Measurements from ENCODE around the gene CCNG2. TPM values are rescaled to one million over a fixed set of nuclear protein-coding genes. Genes with fewer than 3 reads are reported as not detected.
A peak's percentile ranks its signal among the peaks of the same experiment; 100 is the strongest.
"Not testable (repeated sequence)": the region's sequence is repeated elsewhere in the genome, so short reads cannot be mapped to it uniquely, and the experiment has no call there.

CCNG2 gene
- total RNA-seq, result 70.4 TPM

DNA sequence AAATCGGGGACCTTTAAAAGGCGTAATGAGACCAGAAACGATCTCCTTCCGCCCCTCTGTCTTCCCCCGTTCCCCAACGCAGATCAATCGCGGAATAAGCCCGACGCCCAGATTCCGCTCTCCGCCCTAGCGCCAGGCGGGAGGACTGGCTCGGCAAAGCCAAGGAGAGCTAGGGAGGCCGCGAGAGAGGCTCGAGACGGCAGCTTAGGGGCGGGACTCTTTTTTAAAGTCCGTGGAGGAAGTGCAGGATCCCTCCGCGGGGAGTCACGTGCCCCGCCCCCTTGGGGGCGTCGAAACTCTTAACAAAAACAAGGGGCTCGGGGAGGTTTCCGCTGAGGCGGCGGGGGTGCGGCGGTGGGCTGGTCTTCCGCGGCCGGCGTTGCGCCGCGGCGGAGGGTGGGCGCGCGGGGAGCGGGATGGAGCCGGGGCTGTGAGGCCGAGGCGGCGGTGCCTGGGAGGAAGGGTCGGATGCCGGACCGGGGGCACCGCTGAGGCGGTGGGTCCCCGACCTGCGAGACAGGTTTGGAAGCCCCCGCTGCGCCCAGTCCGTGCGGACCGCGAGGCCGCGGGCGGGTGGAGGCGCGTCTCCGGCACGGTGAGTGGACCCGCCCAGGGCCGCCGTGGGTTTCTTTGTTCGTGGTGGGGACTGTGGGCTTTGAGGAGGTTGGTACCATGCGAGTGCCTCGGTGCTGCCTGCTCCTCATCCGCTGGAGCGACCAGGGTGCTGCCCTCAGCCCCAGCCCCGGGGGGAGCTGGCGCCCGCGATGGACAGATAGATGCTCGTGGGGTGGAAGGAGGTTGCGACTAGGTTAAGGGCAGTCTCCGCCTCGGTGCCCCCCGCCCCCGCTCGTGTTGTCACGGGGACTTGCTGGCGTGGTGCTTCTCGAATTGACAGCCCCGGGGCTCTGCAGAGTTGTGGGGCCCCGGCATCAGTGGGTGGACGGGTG lies at the start of gene CCNG2:
TSS of gene CCNG2 (plus strand) at position 296 of the 947 bp plus-strand sequence. CDS start 1,326 bp downstream, outside the sequence.
- peak; percentile 64 for ATAC-seq

DNA sequence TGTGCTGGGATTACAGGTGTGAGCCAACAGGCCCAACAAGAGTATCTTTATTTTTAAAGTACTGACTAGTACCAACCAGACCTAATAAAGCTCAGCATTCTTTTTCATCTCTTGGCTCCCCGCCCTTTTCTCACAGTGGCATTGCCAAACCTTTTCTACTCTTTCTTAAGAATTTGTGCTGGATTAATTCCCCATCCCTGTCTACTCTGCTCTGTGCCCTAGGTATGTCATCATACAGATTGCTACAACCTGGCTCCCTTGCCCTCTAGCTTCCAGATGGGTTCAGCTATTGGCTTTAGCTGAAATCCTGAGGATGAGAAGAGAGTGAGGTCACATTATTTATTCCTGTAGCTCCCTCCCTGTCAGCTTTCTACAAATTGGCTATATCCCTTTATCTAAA lies 46.3 kb upstream of the CCNG2 start:
- peak; percentile 51 for ATAC-seq

DNA sequence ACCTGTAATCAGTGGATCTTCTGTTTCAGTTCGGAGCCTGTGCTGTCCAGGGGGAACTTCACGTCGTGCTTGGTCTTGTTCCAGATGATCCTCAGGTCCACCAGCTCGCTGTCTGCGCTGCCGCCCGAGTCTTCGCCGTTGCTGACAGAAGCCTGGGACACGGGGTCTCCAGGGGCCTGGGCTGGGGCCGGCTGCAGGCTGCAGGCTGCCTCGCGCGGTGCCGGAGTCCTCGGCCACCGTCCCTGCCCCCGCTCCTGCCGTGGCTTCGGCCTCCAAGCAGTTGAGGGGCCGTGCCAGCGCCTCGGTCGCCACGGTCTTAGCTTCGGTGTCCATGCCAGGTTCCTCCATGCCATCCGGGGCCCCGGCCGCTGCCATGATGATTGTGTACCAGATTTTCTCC lies 43.9 kb upstream of the CCNG2 start:
- no peak for ATAC-seq

DNA sequence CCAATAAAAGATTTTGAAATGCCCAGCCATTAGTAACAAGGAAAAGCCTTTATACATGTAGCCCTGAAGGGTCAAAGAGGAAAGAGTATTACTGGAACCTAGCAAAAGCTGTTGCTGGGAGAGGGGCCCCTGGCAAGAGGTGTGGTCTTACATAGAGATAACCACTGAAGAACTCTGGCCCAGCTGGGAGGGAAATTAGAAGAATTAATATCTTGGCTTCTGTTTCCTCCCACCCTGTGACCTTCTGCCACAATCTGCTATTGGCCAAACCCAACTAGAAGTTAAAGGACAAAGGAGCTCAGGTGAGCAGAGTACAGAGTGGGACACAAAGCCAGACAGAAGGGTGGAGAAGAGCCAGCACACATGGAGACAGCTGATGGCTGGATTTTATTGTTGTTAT lies 39.3 kb upstream of the CCNG2 start:
- no peak for ATAC-seq

DNA sequence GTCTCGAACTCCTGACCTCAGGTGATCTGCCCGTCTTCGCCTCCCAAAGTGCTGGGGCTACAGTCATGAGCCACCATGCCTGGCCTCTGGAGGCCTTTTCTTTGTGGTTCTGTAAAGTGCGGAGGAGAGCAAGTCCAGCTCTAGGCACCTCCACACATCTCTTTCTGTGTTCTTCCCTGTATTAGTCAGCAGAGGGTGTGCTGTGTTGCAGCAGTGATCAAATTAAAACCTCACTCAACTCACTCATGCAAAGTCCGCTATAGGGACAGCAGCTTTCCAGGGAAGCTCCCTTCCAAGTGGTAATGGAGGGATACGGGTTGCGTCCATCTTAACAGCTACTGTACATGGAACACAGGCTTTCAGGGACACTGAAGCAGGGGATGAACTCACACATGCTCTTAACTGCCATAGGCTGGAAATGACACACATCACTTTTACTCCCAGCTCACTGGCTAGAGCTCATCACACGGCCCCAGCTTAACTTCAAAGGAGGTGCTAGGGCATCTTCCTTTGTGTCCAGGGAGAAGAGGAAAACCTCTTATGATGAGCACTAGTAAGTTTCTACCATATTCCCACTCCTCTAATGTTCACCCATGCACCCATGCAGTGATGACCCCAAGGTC lies 36.0 kb upstream of the CCNG2 start:
- ATAC-seq, result peak; percentile 50

GRCh38 chr4:77121736-77122240 lies 35.2 kb upstream of the CCNG2 start:
- no peak for ATAC-seq

GRCh38 chr4:77122656-77123055 lies 34.4 kb upstream of the CCNG2 start:
- ATAC-seq, result no peak

- ATAC-seq, result no peak
These were observed 33.6 kb upstream of the CCNG2 start for GRCh38 chr4:77123411-77123810.

DNA sequence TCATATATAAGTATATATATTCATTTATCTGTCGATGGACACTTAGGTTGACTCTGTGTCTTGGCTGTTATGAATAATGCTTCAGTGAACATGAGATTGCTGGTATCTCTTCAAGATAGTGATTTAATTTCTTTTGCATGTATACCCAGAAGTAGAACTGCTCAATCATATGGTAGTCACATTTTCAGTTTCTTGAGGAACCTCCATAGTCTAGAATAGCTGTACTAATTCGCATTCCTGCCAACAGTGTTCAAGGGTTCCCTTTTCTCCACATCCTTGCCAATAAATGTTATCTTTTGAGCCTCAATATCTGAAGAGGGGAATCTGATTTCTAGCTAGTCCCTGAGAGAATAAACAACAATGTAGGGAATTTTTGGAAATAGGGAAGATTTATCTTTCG lies 32.4 kb upstream of the CCNG2 start:
- ATAC-seq, result no peak

GRCh38 chr4:77125961-77126360 lies 31.0 kb upstream of the CCNG2 start:
- ATAC-seq, result no peak

DNA sequence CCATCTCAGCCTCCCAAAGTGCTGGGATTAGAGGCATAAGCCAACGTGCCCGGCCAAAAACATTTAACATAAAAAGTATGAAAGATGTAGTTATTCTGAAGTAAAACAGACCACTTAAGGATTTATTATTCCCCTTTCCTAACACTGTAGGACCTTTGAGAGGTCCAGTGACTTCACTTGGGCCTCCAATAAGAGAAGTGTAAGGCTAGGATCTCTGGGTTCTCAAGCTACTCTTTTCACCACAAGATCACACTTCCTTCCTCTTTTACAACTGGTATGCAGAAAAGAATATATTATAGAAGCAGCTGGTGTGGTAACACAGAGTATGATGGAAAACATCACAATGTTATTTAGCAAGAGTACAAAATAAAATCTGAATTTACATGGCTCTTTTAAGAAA lies 30.2 kb upstream of the CCNG2 start:
- peak; percentile 63 for ATAC-seq

- no peak for ATAC-seq
These were observed 29.8 kb upstream of the CCNG2 start for GRCh38 chr4:77127215-77127614.

DNA sequence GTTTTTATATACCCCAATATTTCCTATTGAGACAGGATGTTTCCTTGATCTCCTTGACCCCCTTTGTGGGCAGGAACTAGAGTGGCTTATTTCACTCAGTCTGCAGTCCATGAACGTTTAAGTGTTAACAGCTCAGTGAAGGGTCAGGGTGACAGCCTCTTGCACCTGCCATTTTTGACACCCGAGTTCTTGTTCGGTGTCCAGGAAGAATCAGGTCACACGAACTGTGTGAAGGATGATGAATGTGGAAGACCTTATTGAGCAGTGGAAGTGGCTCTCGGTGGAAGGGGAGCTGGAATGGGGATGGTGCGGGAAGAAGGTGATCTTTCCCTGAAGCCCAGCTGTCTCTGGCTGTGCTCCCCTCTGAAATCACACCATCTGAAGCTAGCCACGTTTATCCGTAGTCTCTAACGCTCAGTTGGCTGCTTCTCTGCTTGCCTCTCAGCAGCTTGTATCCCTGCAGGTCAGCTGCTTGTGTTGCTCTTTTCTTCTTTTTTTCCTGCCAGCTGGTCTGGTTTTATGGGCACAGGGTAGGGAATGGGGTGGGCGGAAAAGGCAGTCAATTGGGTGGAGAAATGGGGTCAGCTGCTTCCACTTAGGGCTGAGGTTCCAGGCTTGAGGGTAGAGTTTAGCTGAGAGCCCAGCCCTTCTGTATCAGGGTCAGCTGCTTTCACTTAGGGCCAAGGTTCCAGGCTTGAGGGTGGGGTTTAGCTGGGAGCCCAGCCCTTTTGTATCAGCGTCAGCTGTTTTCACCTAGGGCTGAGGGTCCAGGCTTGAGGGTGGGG lies 29.0 kb upstream of the CCNG2 start:
- ATAC-seq, result no peak

DNA sequence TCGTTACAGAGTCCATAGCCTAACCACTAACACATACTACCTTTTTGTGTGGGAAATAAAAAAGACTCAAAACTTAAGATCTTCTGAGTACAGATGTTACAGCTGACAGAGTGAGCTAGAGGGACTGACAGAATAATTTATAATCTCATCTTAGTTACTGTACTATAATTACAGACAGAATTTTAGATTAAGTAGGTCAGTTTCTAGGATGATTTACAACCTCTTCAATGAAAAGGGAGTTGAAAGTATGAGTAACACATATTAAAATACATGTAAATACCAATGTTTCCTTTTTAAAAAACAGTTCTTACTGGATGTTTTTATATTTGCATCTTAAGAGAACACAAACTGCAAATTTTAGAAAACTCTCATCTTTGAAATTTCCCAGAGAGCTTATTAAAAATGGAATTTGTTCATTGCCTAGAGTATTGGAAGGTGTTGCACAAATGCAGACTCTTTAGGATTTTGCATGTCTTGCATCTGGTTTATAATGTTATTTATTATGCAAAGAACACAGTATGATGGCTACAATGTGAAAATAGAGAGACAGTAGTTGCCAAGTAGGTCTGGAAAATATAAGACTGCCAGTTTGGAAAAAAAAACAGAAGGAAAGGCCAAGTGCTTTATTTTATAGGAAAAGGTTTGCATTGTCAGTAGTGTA lies 24.2 kb upstream of the CCNG2 start:
- ATAC-seq, result no peak

GRCh38 chr4:77137448-77137847 lies 19.6 kb upstream of the CCNG2 start:
- not testable (repeated sequence) for ATAC-seq

DNA sequence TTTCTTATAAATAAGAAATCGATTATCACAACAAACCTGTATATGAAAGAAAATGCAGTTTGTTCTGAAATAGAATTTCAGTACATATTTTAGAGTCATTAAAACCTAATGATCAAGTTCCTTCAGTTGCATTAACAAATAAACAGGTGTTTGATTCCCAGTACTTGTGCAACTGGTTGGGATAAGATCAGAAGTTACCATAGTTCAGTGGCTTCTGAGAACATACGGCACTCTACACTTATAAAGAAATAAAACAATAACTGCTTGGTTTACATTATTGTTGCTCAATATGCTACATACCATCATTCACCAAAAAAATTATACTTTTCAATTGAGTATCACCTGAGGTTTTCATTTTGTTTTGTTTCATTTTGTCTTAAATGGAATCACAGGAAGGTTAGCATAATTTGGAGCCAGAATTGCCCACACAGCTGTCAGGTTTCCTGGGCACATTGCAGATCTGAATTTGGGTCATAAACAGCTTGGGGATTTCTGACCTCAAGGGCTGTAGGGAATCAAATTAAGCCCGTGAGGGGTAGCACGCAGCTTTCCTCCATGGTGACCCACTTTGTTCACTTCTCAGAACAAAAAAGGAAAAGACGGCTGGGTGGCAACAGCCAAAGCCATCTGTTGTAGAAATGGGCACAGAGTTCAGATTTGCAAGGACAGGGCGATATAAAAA lies 14.9 kb upstream of the CCNG2 start:
- ATAC-seq, result no peak

- no peak for ATAC-seq
These were observed 14.4 kb upstream of the CCNG2 start for GRCh38 chr4:77142646-77143028.

DNA sequence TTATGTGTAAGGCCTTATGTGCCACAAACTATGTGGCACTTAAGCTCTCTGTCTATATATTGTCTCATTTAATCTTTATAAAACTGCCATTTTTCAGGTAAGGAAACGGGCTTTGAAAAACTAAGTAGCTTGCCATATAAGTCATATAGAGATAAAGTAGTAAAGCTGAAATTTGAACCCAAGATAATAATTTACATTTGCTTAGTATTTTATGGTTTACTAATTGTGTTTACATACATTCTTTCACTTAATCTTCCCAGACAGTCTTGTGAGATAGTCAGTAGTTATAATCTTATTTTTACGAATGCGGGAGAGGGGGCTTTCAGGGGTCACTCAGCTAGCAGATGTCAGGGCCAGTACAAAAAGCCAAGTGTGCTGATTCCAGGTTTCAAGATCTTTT lies 13.9 kb upstream of the CCNG2 start:
- ATAC-seq, result no peak

DNA sequence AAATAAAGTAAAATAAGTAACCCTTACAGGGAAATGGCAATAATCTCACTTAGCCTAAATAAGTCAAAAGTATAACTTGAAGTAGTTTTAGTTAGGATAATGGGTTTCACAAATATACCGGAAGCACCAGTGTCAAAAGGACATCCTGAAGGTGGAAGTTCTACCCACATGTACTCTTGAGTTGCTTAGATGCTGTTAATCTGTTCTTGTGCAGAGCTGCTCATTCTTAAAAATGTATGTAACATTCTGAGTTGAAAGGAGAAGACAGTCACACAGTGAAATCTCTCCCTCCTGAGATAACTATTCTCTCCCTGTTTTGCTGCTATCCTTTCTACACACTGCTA lies 11.2 kb upstream of the CCNG2 start:
- ATAC-seq, result no peak

- ATAC-seq, result peak; percentile 59
These were observed 10.6 kb upstream of the CCNG2 start for GRCh38 chr4:77146186-77147078.
